ENCODE results near the gene XXYLT1.

DNA sequence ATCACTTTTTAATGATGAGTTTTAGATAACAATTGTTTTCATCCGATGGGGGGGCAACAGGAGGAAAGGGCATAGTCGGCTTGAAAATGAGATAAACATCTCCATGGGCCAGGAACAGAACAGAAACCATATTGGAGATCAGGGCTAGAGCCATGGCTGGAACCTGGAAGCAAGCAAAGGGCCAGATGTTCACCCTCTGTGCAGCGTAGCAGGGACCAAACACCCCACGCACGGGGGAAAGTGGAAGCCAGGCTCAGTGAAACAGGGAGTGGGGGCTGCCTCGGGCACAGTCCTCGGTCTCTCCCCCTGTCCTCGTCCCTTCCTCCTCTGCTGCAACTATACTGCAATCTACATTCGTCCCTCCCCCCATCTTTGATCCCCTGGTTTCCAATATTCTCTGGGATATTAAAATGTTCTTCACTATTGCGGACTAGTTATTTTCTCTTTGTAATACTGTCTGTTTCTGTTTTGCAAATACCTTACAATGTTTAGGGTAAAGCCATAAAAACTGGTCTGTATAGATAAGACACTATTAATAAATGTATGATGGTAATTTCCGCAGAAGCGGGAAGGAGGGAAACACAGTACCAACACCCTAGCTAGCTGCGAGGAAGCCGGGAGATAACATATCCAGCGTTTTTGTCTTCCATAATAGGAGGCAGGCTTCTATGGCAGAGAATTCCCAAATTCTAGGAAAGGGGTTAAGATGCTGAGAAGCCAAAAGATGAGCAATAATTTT is 121.5 kb downstream of the XXYLT1 start:
- no peak for TF ChIP-seq SUZ12 (IDR thresholded peaks at IDR 0.05; ENCODE audit: extremely low read depth, insufficient read depth, insufficient read length)
- TF ChIP-seq YY1 (IDR thresholded peaks at IDR 0.05; ENCODE audit: insufficient read depth, insufficient read length), result no peak
